ENCODE data around the gene MMP26. TPM values are rescaled to one million over a fixed set of nuclear protein-coding genes. Genes with fewer than 3 reads are reported as not detected.

The MMP26 gene
- not detected in 2 replicates for total RNA-seq

DNA sequence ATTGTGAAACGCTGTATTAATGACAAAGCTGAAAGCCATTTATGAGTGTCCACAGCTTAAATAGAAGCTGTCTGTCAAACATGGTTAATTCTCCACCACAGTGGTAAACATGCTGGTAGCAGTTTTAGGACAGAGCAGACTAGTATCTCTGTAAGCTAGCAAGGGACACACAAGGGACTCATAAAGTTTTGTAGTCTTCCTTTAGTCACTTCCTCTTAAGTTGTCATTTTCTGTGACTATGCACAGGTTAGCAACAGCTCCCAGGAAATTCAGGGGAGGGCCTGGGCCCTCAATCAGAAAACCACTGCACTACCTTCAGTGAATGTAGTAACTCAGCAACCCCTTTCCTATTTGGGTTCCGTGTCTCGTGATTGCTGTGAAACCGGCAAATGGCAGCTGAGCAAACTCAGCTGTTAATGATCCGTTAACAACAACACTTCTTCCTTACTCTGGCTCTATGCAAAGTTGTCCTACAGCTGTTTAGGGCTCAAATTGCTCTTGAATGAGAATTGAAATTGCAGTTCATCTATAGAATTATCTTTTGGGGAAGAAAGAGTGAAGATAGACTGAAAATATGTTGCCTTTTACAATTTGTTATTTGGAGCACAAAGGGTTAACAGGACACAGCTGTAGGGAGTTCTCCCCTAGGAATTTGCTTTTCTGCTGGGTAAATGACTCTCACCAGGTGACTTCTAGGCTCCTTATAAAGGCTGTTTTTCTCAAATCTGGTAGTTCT lies at the start of gene MMP26:
TSS of gene MMP26 (plus strand) at position 731 of the 736 bp plus-strand sequence.
- Mint-ChIP-seq H3K9me3 (no peaks in the 10 kb centered on the region), H3K4me1 (peaks cover 2% of the 10 kb centered on the region), H3K4me3 (no peak within 1 kb of the TSS), H3K27ac (no peak within 1 kb of the TSS), H3K27me3 (peaks cover 2% of the 10 kb centered on the region), H3K36me3 (ENCODE audit: low read depth) (no peaks in the 10 kb centered on the region)
- DNase-seq, result no peak
- intact Hi-C loops (cut with micrococcal nuclease), result no loop called here

GRCh38 chr11:4658629-4659445 lies 45.7 kb upstream of the MMP26 start:
- H3K9me3 Mint-ChIP-seq, result no peaks in the 10 kb centered on the region
- H3K27me3 Mint-ChIP-seq, result peaks cover 6% of the 10 kb centered on the region
- H3K4me1 Mint-ChIP-seq, result peaks cover 4% of the 10 kb centered on the region
- intact Hi-C loops (cut with micrococcal nuclease), result no loop called here
- no peak overlapping the region for H3K4me3 Mint-ChIP-seq
- no peak for DNase-seq
- no peaks in the 10 kb centered on the region for H3K36me3 Mint-ChIP-seq (ENCODE audit: low read depth)
- H3K27ac Mint-ChIP-seq, result no peak overlapping the region

DNA sequence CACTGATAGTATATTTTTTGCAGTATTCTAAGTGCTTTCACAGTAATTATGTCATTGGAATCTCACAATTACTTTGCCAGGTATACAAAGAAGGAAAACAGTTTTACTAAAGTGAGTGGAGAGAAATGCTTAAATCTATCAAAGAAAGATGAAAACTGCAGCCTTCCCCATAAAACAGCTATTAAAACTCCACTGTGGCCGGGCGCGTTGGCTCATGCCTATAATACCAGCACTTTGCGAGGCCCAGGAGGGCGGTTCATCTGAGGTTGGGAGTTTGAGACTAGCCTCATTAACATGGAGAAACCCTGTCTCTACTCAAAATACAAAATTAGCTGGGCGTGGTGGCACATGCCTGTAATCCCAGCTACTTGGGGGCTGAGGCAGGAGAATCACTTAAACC lies 41.7 kb upstream of the MMP26 start:
- H3K27ac Mint-ChIP-seq, result no peak overlapping the region
- DNase-seq, result no peak
- no peak overlapping the region for H3K4me3 Mint-ChIP-seq
- H3K9me3 Mint-ChIP-seq, result no peaks in the 10 kb centered on the region
- no peaks in the 10 kb centered on the region for H3K36me3 Mint-ChIP-seq (ENCODE audit: low read depth)
- intact Hi-C loops (cut with micrococcal nuclease), result no loop called here
- H3K27me3 Mint-ChIP-seq, result peaks cover 10% of the 10 kb centered on the region
- H3K4me1 Mint-ChIP-seq, result no peaks in the 10 kb centered on the region

- no peak overlapping the region for H3K4me3 Mint-ChIP-seq
- H3K27ac Mint-ChIP-seq, result no peak overlapping the region
- intact Hi-C loops (cut with micrococcal nuclease), result no loop called here
- no peaks in the 10 kb centered on the region for H3K36me3 Mint-ChIP-seq (ENCODE audit: low read depth)
- no peak for DNase-seq
- H3K4me1 Mint-ChIP-seq, result no peaks in the 10 kb centered on the region
- no peaks in the 10 kb centered on the region for H3K9me3 Mint-ChIP-seq
- peaks cover 8% of the 10 kb centered on the region for H3K27me3 Mint-ChIP-seq
Observed at GRCh38 chr11:4664183-4664582, 40.4 kb upstream of the MMP26 start.

GRCh38 chr11:4664786-4665185 lies 39.8 kb upstream of the MMP26 start:
- Mint-ChIP-seq H3K4me1 (no peaks in the 10 kb centered on the region), H3K27ac (no peak overlapping the region), H3K9me3 (no peaks in the 10 kb centered on the region), H3K27me3 (peaks cover 8% of the 10 kb centered on the region), H3K4me3 (no peak overlapping the region), H3K36me3 (ENCODE audit: low read depth) (no peaks in the 10 kb centered on the region)
- DNase-seq, result no peak
- intact Hi-C loops (cut with micrococcal nuclease), result no loop called here

DNA sequence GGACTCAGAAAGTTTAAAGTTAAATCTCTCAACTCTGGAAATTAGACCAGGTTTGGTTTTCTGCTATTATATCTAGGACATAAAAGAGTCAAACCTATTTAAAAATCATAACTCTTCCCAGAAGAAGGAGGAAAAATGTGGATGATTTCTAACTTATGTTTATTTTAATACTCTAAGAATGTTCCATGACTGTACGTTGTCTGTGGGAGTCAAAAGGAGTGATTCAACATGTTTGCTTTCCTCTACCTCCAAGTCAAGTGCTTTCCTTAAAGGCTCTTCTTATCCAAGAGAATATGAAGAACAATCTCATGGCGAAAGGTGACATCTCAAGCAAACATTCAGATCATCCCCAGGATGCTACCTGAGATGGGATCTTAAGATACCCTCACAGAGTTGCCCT lies 39.2 kb upstream of the MMP26 start:
- Mint-ChIP-seq H3K27ac (no peak overlapping the region), H3K9me3 (no peaks in the 10 kb centered on the region), H3K27me3 (peaks cover 5% of the 10 kb centered on the region), H3K4me1 (no peaks in the 10 kb centered on the region), H3K36me3 (ENCODE audit: low read depth) (no peaks in the 10 kb centered on the region), H3K4me3 (no peak overlapping the region)
- intact Hi-C loops (cut with micrococcal nuclease), result no loop called here
- DNase-seq, result no peak

DNA sequence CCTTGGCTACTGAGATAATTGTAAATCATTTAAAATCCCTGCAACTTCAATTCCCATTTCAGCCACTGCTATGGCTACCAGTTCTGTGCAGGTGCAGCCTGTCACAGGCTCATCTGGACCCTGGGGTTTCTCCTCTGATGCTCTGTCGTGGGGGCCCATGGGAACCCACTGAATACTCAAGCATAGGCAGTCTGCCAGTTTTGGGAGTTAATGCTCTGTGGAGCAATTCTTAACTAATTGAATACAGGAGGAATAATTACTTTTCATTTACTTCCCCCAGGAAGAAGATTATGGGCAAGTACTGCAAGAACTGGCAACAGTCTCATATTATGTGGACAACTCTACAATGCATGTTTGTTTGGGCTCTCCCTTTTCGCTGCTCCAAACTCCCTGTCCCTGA lies 32.8 kb upstream of the MMP26 start:
- Mint-ChIP-seq H3K27me3 (no peaks in the 10 kb centered on the region), H3K36me3 (ENCODE audit: low read depth) (no peaks in the 10 kb centered on the region), H3K27ac (no peak overlapping the region), H3K4me1 (no peaks in the 10 kb centered on the region), H3K4me3 (no peak overlapping the region), H3K9me3 (no peaks in the 10 kb centered on the region)
- intact Hi-C loops (cut with micrococcal nuclease), result no loop called here
- no peak for DNase-seq

GRCh38 chr11:4672470-4672869 lies 32.1 kb upstream of the MMP26 start:
- no peaks in the 10 kb centered on the region for H3K9me3 Mint-ChIP-seq
- no peaks in the 10 kb centered on the region for H3K36me3 Mint-ChIP-seq (ENCODE audit: low read depth)
- H3K4me3 Mint-ChIP-seq, result no peak overlapping the region
- no peaks in the 10 kb centered on the region for H3K27me3 Mint-ChIP-seq
- intact Hi-C loops (cut with micrococcal nuclease), result no loop called here
- no peak for DNase-seq
- no peak overlapping the region for H3K27ac Mint-ChIP-seq
- no peaks in the 10 kb centered on the region for H3K4me1 Mint-ChIP-seq

- intact Hi-C loops (cut with micrococcal nuclease), result no loop called here
- Mint-ChIP-seq H3K27me3 (no peaks in the 10 kb centered on the region), H3K4me3 (no peak overlapping the region), H3K9me3 (no peaks in the 10 kb centered on the region), H3K27ac (no peak overlapping the region), H3K36me3 (ENCODE audit: low read depth) (no peaks in the 10 kb centered on the region), H3K4me1 (no peaks in the 10 kb centered on the region)
- no peak for DNase-seq
Observed at GRCh38 chr11:4673781-4674180, 30.8 kb upstream of the MMP26 start.

DNA sequence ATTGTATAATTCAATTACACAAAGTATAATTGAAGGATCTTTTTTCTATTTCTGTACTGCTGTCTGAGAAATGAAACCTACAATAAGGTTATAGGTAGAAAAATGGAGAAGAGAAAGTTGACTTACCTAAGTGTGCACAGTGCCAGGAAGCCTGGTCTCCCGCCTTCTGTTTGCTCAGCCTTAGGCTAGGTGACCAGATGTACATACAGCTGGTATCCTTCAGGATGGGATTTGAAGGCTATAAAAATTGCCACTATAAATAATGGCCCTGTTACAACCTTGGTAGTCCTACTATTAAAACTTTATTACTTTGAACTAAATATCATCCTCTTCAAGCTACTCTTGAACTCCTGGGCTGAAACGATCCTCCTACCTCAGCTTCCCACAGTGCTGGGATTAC lies 26.6 kb upstream of the MMP26 start:
- Mint-ChIP-seq H3K27ac (no peak overlapping the region), H3K4me3 (no peak overlapping the region), H3K36me3 (ENCODE audit: low read depth) (no peaks in the 10 kb centered on the region), H3K27me3 (no peaks in the 10 kb centered on the region), H3K9me3 (no peaks in the 10 kb centered on the region), H3K4me1 (no peaks in the 10 kb centered on the region)
- intact Hi-C loops (cut with micrococcal nuclease), result no loop called here
- no peak for DNase-seq

DNA sequence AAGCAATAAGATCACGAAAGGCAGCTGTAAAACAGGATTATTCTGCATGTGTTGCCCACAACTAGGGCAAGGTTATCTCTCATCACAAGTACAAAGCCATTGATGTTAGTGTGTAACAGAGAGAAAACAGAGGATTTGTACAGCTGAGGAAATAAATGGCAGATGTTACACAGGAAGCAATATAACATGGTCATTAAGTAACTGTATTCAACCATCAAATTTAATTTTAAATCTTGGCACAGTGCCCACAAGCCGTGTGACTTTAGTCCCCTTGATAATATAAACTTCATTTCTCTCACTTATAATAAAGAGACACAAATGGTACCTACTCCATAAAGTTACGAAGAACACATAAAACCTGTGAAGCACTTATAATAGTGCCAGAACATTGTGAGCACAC lies 24.2 kb upstream of the MMP26 start:
- DNase-seq, result no peak
- H3K36me3 Mint-ChIP-seq (ENCODE audit: low read depth), result no peaks in the 10 kb centered on the region
- no peaks in the 10 kb centered on the region for H3K27me3 Mint-ChIP-seq
- intact Hi-C loops (cut with micrococcal nuclease), result no loop called here
- H3K4me3 Mint-ChIP-seq, result no peak overlapping the region
- no peak overlapping the region for H3K27ac Mint-ChIP-seq
- no peaks in the 10 kb centered on the region for H3K4me1 Mint-ChIP-seq
- no peaks in the 10 kb centered on the region for H3K9me3 Mint-ChIP-seq

DNA sequence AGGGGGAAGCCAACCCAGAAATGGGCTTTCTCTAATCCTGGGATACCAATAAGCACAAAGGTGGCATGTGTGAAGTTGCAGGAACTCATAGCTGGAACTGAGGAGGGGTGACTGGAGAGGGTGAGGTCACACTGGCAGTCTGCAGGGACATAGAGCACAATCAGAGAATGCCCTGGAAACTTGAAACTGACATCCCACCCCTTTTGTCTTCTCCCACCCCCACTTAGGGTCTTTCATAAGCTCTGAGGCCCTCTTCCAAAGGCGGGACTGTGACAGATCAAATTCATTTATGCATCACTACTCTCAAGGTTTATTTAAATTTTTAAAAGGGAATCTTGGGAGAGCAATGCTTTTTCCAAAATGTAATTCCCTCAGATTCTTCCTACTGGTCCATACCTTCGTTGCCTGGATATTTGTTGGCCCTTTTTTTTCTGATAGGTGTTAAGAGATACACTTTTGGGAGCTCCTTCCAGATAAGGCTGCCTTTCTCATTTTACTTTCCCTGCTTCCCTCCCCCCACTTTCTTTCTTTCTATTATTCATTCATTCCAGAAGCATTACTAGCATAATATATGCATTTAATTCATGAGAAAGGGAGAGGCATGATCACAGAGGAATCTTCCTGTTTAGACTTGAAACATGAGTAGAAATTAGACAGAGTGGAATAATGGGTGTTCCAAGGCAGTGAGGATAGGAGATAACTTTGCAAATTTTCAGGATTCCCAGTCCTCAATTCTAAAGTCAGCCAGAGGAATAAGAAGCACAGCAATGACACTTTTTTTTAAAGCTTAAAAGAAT lies 21.8 kb upstream of the MMP26 start:
- Mint-ChIP-seq H3K27me3 (no peaks in the 10 kb centered on the region), H3K4me3 (no peak overlapping the region), H3K27ac (no peak overlapping the region), H3K4me1 (no peaks in the 10 kb centered on the region), H3K36me3 (ENCODE audit: low read depth) (no peaks in the 10 kb centered on the region), H3K9me3 (no peaks in the 10 kb centered on the region)
- intact Hi-C loops (cut with micrococcal nuclease), result no loop called here
- no peak for DNase-seq

DNA sequence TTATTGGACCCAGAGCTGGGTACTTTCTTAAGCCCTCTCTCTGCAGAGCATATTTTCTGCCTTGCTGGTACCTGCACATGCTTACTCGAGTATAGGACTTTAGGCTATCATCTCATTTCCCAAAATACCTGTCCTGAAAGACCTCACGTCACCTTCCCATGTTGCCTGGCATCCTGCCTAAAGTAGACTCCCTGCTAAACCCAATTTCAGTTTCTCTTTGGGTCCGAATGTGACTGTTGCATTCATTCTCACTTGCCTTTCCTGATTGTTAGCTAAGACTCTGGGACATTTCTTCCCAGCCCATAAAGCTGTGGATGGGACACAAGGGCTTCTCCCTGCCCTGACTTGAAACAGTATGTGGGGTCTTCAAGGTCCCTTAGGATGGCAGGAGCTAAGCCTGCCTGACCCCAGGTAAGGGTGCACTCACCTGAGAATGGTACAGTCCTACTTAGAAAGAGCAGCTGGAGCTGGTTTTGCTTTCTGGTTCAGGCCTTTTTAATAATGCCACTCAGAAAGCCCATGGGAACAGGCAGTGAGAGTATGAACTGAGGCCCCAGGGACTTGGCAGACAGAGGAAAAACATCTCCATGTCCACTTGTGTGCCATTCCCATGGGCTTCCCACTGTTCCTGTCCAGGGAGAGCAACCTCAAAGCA lies 19.8 kb upstream of the MMP26 start:
- Mint-ChIP-seq H3K36me3 (ENCODE audit: low read depth) (no peaks in the 10 kb centered on the region), H3K4me1 (no peaks in the 10 kb centered on the region), H3K27me3 (no peaks in the 10 kb centered on the region), H3K4me3 (no peak overlapping the region), H3K9me3 (no peaks in the 10 kb centered on the region), H3K27ac (no peak overlapping the region)
- no peak for DNase-seq
- intact Hi-C loops (cut with micrococcal nuclease), result no loop called here

- no peaks in the 10 kb centered on the region for H3K9me3 Mint-ChIP-seq
- H3K4me1 Mint-ChIP-seq, result peaks cover 2% of the 10 kb centered on the region
- intact Hi-C loops (cut with micrococcal nuclease), result no loop called here
- H3K36me3 Mint-ChIP-seq (ENCODE audit: low read depth), result no peaks in the 10 kb centered on the region
- no peak for DNase-seq
- H3K27ac Mint-ChIP-seq, result no peak overlapping the region
- H3K27me3 Mint-ChIP-seq, result peaks cover 2% of the 10 kb centered on the region
- H3K4me3 Mint-ChIP-seq, result no peak overlapping the region
Observed at GRCh38 chr11:4695442-4695841, 9.1 kb upstream of the MMP26 start.
